Measurements from ENCODE around the gene PPM1L. TPM values are rescaled to one million over a fixed set of nuclear protein-coding genes. Genes with fewer than 3 reads are reported as not detected.

The PPM1L gene
- total and polyA plus RNA-seq, 2 of the 13 experiments (the other 11 are each of a cell fraction or from before 2014, with no cell fraction given): 0.22 to 1.4 TPM

DNA sequence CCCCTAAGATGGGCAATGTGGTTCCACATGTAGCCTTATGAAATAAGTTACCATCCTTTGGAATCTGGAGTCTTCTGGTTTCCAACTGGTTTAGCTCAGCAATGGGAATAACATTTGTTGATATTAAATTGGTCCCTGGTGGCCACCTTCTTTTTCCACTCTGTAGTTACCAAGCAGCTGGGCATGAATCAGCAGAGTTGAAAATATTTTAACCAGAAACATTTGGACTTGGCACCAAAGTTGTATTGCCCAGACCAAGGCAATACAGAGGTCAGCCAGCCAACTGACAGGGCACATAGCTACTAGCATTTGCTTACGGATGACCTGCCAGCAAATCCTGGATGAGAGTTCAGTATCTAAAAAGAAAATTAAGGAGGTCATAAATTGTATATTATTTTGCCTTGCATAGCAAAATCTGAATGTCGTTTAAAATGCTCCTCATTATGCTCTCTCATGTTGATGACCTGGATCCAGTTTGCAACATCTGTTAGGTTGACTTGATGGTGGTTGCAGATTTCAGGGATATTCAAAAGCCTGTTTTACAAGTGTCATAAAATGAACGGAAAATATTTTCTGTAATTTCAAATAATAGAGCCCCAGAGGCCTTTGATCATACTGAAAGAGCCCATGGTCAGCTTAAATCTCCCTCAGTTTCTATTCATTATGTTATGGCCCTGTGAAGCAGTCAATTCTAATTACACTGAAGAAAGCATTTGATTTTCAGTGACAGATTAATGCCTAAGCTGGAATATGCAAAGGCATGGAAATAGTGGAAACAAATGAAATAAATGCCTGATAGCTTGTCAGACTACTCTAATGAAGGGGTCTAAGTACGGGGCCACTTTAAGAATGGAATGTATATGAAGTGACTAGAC lies 54.6 kb downstream of the PPM1L start (continued):
- no peak for TF ChIP-seq HIC2 (CRISPR knock-in tag; IDR thresholded peaks at IDR 0.05; ENCODE audit: low read depth)
- no peak for TF ChIP-seq DZIP1 (CRISPR knock-in tag; IDR thresholded peaks at IDR 0.05)
- TF ChIP-seq ZNF678 (CRISPR knock-in tag; IDR thresholded peaks at IDR 0.05): no peak
- no peak for TF ChIP-seq ZNF337 (CRISPR knock-in tag; IDR thresholded peaks at IDR 0.05; ENCODE audit: borderline replicate concordance, low read depth)
- no peak for TF ChIP-seq ZNF235 (CRISPR knock-in tag; IDR thresholded peaks at IDR 0.05; ENCODE audit: borderline replicate concordance)
- no peak for TF ChIP-seq ZBTB8A (CRISPR knock-in tag; IDR thresholded peaks at IDR 0.05; ENCODE audit: borderline replicate concordance, low read depth)
- TF ChIP-seq AHDC1 (CRISPR knock-in tag; IDR thresholded peaks at IDR 0.05; ENCODE audit: borderline replicate concordance): no peak

All from HepG2 (cell line).